Uterus (tissue), 4 donors: Measurements from ENCODE around the gene RET. TPM values are rescaled to one million over a fixed set of nuclear protein-coding genes. Genes with fewer than 3 reads are reported as not detected.

Experiments
- DNase-seq, 2 donors: peaks; one replicate each; pipeline ENCODE4 v3.0.0-alpha.2; 2019 to 2020
- H3K27ac ChIP-seq, 2 donors: fragments of 200-600 bp; sonication (generic); 1 replicate in 1 of 2; 2 replicates in 1 of 2; pipeline ENCODE4 v1.5.1; 2016 to 2018
- H3K27me3 ChIP-seq, 2 donors: fragments of 200-600 bp; sonication (generic); one replicate each; pipeline ENCODE4 v1.5.1; 2018 to 2019; ENCODE audit warnings: control low read depth in 1 of 2
- H3K36me3 ChIP-seq, 2 donors: fragments of 200-600 bp; sonication (generic); one replicate each; pipeline ENCODE4 v1.5.1; 2019; ENCODE audit warnings: control low read depth in 1 of 2
- H3K4me1 ChIP-seq, 2 donors: fragments of 200-600 bp; sonication (generic); one replicate each; pipeline ENCODE4 v1.5.1; 2018 to 2019; ENCODE audit warnings: control low read depth in 1 of 2
- H3K4me3 ChIP-seq, 2 donors: fragments of 200-600 bp; sonication (generic); 1 replicate in 1 of 2; 2 replicates in 1 of 2; pipeline ENCODE4 v1.5.1; 2018 to 2019; ENCODE audit warnings: mild to moderate bottlenecking in 1 of 2
- H3K9me3 ChIP-seq, 2 donors: fragments of 200-600 bp; sonication (generic); one replicate each; pipeline ENCODE4 v1.5.1; 2019; ENCODE audit warnings: control low read depth in 1 of 2
- CTCF ChIP-seq, 4 experiments: fragments of 200-600 bp in 2 of 4; fragments of 450-650 bp in 2 of 4; sonication (generic) in 2 of 4; IDR thresholded peaks; one replicate each; pipeline ENCODE4 v1.5.1; 2016 to 2019; ENCODE audit warnings: antibody characterized with exemption in 4 of 4, mild to moderate bottlenecking in 2 of 4, moderate library complexity in 1 of 4
- POLR2A ChIP-seq, 2 donors: fragments of 450-650 bp; IDR thresholded peaks; one replicate each; pipeline ENCODE4 v1.6.1; 2016; ENCODE audit warnings: antibody characterized with exemption in 2 of 2, mild to moderate bottlenecking in 1 of 2, moderate library complexity in 1 of 2
- intact Hi-C: fragments of 100-400 bp; cut with DNase I; formaldehyde crosslinking; loops from one replicate; pipeline ENCODE4 v1.15.1; 2023; ENCODE audit warnings: low total_unique reads
- total RNA-seq, 4 donors: library from RNA; depleted of rRNA in 3 of 4; stranded (reverse); fragments of >200 nt in 3 of 4; gene quantifications; one replicate each; pipeline versions ENCODE4 v1.1.0 to v1.2.4, GENCODE V29; 2014 to 2023
- donor health status: DM: yes; HTN: yes; CAD: no.

Gene RET
- total RNA-seq, 4 donors from 2014 or later, result under 0.01 to 6.3 (median 1.0) TPM

- DNase-seq, result no peak
- TF ChIP-seq CTCF (IDR thresholded peaks at IDR 0.05) (no peak), POLR2A (IDR thresholded peaks at IDR 0.05) (no peak)
- H3K36me3 ChIP-seq, result no peaks in the 10 kb centered on the region
- H3K27me3 ChIP-seq, result no peaks in the 10 kb centered on the region
- no peak overlapping the region for H3K4me3 ChIP-seq
- no peaks in the 10 kb centered on the region for H3K9me3 ChIP-seq
- H3K27ac ChIP-seq, result no peak overlapping the region
- no peaks in the 10 kb centered on the region for H3K4me1 ChIP-seq
- intact Hi-C loops, result no loop called here
Observed at GRCh38 chr10:43170491-43170890, 93.6 kb downstream of the RET start.

- Histone ChIP-seq H3K27ac (no peak overlapping the region), H3K36me3 (no peaks in the 10 kb centered on the region), H3K4me1 (no peaks in the 10 kb centered on the region)
Observed at GRCh38 chr10:43172645-43173044, 95.8 kb downstream of the RET start.

GRCh38 chr10:43173120-43173519, 96.3 kb downstream of the RET start:
- H3K27ac ChIP-seq, result no peak overlapping the region
- no peak overlapping the region for H3K4me3 ChIP-seq
- DNase-seq, result no peak
- H3K9me3 ChIP-seq, result no peaks in the 10 kb centered on the region
- H3K27me3 ChIP-seq, result no peaks in the 10 kb centered on the region
- TF ChIP-seq CTCF (IDR thresholded peaks at IDR 0.05) (no peak), POLR2A (IDR thresholded peaks at IDR 0.05) (no peak)
- intact Hi-C loops, result no loop called here
- no peaks in the 10 kb centered on the region for H3K36me3 ChIP-seq
- H3K4me1 ChIP-seq, result no peaks in the 10 kb centered on the region

More at GRCh38 chr10:43172645-43173044, 95.8 kb downstream of the RET start:
- no peaks in the 10 kb centered on the region for H3K9me3 ChIP-seq
- no peak for DNase-seq
- intact Hi-C loops, result no loop called here
- no peak for TF ChIP-seq CTCF (IDR thresholded peaks at IDR 0.05)
- TF ChIP-seq POLR2A (IDR thresholded peaks at IDR 0.05), result no peak
- no peak overlapping the region for H3K4me3 ChIP-seq
- no peaks in the 10 kb centered on the region for H3K27me3 ChIP-seq

GRCh38 chr10:43174969-43175368, 98.1 kb downstream of the RET start:
- intact Hi-C loops, result no loop called here
- DNase-seq, result no peak
- Histone ChIP-seq H3K36me3 (no peaks in the 10 kb centered on the region), H3K9me3 (peaks cover 0 to 4% of the 10 kb centered on the region in 2 donors), H3K4me1 (no peaks in the 10 kb centered on the region), H3K4me3 (no peak overlapping the region), H3K27ac (no peak overlapping the region), H3K27me3 (no peaks in the 10 kb centered on the region)
- no peak for TF ChIP-seq CTCF (IDR thresholded peaks at IDR 0.05)
- no peak for TF ChIP-seq POLR2A (IDR thresholded peaks at IDR 0.05)

- Histone ChIP-seq H3K27ac (no peak overlapping the region), H3K9me3 (peaks cover 0 to 4% of the 10 kb centered on the region in 2 donors), H3K27me3 (no peaks in the 10 kb centered on the region), H3K36me3 (no peaks in the 10 kb centered on the region), H3K4me3 (no peak overlapping the region), H3K4me1 (no peaks in the 10 kb centered on the region)
- TF ChIP-seq CTCF (IDR thresholded peaks at IDR 0.05), result no peak
- TF ChIP-seq POLR2A (IDR thresholded peaks at IDR 0.05), result no peak
- no peak for DNase-seq
- intact Hi-C loops, result no loop called here
Observed at GRCh38 chr10:43176271-43176670, 99.4 kb downstream of the RET start.
